NCI-H446 treated with DMSO at 0.1 percent for 48 hours (cell line): ENCODE data around the gene SLC23A3.
A peak's percentile ranks its signal among the peaks of the same experiment; 100 is the strongest.

Source experiments
- DNase-seq: peaks from one replicate; lab custom pipeline; 2025; lab: John Stamatoyannopoulos, UW

SLC23A3 gene

GRCh38 chr2:219169930-219170654 lies at the start of gene SLC23A3:
Gene SLC23A3, minus strand, starts transcription at chr2:219170029. Its CDS starts 45 bp downstream, at chr2:219169984.
- no peak for DNase-seq

GRCh38 chr2:219218732-219219701 lies 49.2 kb upstream of the SLC23A3 start, which contains the start of gene ABCB6:
Gene ABCB6, minus strand, starts transcription at chr2:219218958. Its CDS starts 285 bp downstream, at chr2:219218673.
- peak; percentile 91 for DNase-seq

DNA sequence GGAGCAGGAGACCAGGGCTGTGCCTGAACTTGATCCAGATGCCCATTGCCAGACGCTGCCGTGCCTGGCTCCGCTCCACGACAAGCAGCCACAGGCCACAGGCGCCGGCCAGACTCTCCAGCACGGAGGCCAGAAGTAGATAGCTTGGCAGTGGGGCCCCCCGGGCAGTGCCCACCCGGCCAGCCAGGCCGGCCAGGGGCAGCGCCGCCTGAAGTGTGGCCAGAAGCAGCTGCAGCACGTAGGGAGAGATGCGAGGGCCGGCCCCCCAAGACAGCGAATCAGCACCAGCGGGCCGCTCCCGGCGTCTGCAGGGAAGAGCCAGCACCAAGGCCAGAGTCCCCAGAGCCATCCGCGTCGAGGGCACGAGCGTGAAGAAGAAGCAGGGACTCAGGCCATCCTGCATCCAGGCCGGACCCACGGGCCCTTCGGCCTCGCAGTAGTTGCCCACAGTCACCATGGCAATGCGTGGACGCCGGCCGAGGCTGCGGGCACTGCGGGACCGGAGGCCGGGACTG lies 48.4 kb upstream of the SLC23A3 start:
- peak; percentile 87 for DNase-seq

GRCh38 chr2:219216535-219216915 lies 46.7 kb upstream of the SLC23A3 start:
- no peak for DNase-seq

DNA sequence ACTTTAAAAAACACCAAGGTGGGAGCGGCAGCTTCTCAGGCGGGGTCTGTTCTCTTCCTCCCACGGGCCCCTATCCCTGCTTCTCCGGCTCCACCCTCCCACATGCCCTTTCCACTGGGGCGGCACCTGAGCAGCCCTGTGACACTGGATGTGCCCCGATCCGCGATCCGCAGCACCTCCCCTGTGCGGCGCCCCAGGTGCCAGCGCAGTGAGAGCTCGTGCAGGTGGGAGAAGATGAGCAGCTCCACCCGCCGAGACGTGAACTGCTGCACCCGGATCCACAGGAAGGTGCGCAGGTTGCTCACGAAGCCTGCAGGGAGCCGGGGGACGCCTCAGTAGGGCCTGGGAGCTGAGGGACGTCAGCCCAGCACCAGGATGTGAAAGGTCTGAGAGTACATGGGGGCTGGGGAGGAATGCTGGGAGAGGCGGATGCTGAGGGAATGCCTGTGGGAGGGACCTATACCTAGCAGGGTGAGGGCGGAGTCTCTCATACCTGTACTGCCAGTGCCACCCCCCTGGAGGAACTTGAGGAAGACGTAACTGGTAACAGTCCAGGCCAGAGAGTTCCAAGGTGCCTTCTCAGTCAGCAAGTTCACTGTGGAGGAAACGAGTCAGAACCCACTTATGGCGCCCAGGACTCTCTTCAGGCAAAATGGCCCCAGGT lies 46.2 kb upstream of the SLC23A3 start:
- DNase-seq = no peak

- DNase-seq = no peak
Measured at GRCh38 chr2:219214786-219215185, 45.0 kb upstream of the SLC23A3 start.

GRCh38 chr2:219214141-219214540 lies 44.3 kb upstream of the SLC23A3 start:
- no peak for DNase-seq

- no peak for DNase-seq
Measured at GRCh38 chr2:219213486-219214071, 43.8 kb upstream of the SLC23A3 start.

DNA sequence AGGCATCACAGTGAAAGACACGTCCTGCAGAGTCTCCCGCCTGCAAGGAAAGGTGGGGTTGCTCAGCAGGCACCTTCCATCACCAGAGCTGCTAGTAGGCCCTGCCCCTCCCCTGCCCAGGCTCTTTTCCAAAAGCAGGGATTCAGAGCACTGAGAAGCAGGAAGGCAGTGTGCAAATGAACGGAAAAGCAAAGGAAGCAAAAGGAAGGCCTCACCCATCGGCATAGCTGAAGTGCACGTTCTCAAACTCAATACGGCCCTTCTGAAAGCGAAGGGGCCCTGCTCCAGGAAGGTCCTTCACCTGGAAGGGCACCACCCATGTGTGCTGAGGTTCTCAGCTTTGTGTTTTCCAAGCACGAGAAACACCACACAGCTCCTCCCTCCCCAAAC lies 43.2 kb upstream of the SLC23A3 start:
- no peak for DNase-seq

DNA sequence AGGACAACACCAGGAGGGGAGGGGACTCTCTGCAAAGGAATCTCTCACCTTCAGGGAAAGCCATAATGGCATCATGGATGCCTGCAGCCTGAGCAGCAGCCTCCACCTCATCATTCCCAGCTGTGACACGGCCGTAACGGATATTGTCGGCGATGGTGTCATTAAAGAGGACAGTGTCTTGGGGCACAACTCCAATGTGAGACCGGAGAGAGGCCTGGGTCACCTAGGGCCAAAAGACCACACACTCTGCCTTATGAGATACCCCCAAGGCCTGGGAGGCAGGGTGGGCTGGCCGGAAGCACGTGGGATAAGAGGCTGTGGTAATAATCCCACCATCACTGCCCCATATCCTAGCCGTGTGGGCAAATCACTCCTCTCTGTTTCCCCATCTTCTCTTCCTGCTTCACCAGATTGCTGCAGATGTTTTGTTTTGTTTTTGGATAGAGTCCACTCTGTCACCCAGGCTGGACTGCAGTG lies 41.1 kb upstream of the SLC23A3 start:
- no peak for DNase-seq

GRCh38 chr2:219210196-219210885 lies 40.5 kb upstream of the SLC23A3 start:
- no peak for DNase-seq

GRCh38 chr2:219209236-219210195 lies 39.7 kb upstream of the SLC23A3 start:
- DNase-seq = no peak

GRCh38 chr2:219207884-219208740 lies 38.3 kb upstream of the SLC23A3 start:
- no peak for DNase-seq

GRCh38 chr2:219207134-219207883 lies 37.5 kb upstream of the SLC23A3 start:
- no peak for DNase-seq

GRCh38 chr2:219206328-219207133 lies 36.7 kb upstream of the SLC23A3 start, which contains the start of gene ZFAND2B:
Gene ZFAND2B, plus strand, starts transcription at chr2:219206782. Its CDS starts 206 bp downstream, at chr2:219206988.
- DNase-seq = peak; percentile 82

- no peak for DNase-seq
Measured at GRCh38 chr2:219205981-219206327, 36.1 kb upstream of the SLC23A3 start.

GRCh38 chr2:219205165-219205538 lies 35.3 kb upstream of the SLC23A3 start:
- DNase-seq = no peak
